Hematopoietic multipotent progenitor cell treated with erythropoietin and hydrocortisone succinate and interleukin-3 and kit ligand, for 4 days (in vitro differentiated cells): Measurements from ENCODE around the gene FGF12.
"Not testable (repeated sequence)": the region's sequence is repeated elsewhere in the genome, so short reads cannot be mapped to it uniquely, and the experiment has no call there.

Source experiments
- DNase-seq: peaks from one replicate; pipeline ENCODE4 v3.0.0-alpha.2; 2015

The FGF12 gene

DNA sequence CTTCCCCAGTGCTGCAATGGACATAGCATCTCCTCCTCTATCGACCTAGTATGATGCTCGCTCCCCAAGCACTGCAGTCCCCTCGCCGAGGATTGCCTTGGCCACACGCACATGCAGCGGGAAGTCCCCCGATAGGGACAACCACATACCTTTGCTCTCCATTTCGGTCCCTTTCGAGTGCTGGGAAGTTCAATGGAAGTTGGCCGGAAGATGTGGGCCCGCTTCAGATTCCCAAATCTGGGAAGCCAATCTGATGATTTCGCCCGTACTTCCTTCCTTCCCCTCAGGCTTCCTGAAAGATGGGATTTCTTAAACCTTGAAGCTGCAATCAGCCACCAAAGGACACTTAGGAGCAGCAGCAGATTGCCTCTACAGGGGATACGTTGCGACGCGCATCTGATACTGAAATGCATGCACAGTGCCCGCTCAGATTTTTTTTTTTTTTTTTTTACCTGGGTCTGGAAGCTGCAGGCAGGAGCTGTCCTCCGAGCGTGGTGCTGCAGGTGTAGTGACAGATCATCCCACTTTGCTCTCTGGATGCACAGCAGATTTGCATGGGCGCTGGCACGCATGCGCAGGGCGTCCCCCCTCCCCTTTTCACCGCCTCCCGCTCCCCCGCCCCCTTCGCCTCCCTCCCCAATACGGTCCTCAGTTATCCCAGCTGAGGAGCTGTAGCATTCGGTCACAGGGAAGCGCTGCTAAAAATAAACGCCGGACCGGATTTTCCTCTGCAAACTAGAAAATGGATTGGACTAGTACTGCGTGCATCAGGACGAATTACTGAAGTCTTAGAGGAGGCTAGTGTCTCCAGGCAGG, at the start of gene FGF12:
FGF12 (minus strand) TSS at position 510 of the 816 bp plus-strand sequence.
- peak; percentile 2 for DNase-seq

DNA sequence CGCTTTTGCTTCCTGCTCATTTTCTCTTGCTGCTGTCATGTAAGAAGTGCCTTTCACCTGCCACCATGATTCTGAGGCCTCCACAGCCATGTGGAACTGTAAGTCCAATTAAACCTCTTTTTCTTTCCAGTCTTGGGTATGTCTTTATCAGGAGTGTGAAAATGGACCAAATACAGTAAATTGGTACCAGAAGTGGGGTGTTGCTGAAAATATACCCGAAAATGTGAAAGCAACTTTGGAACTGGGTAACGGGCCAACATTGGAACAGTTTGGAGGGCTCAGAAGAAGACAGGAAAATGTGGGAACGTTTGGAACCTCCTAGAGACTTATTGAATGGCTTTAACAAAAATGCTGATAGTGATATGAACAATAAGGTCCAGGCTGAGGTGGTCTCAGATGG, 47.0 kb upstream of the FGF12 start:
- not testable (repeated sequence) for DNase-seq

DNA sequence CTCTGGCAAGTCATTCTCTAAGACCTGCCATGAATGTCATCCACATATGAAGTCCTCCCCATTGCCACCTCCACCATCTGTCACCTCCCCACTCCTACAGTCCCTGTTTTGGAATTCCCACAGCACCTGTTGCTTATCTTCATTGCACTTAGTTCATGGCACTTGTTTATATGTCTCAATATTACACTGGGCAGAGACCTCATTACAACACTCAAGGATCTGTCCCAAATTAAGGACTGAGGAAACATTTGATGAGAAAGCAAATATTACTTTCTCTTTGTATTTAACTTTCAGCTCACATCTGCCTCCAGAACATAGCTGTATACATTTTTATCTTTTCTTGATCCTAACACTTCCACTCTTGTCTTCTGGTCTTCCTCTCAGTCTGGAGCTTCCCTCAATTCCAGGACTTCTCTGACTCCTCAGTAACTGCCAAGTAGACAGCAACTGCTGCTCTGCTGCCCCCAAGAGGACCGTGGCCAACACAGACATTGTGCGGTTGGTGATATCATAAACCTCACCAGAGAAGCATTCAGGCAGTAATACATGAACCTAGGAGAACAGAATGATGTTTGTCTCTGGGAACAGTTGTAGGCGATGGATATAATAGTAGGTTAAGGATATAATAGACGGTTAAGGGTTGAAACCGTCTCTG, 45.0 kb upstream of the FGF12 start:
- peak; percentile 15 for DNase-seq

DNA sequence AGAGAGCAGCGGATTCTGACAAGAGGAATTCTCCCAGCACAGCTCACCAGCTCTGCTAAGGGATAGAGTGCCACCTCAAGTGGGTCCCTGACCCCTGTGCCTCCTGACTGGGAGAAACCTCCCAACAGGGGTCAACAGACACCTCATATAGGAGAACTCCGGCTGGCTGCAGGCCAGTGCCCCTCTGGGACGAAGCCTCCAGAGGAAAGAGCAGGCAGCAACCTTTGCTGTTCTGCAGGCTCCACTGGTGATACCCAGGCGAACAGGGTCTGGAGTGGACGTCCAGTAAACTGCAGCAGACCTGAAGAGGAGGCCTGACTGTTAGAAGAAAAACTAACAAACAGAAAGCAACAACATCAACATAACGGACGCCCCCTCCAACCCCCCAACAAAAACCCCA, 31.3 kb upstream of the FGF12 start:
- no peak for DNase-seq

DNA sequence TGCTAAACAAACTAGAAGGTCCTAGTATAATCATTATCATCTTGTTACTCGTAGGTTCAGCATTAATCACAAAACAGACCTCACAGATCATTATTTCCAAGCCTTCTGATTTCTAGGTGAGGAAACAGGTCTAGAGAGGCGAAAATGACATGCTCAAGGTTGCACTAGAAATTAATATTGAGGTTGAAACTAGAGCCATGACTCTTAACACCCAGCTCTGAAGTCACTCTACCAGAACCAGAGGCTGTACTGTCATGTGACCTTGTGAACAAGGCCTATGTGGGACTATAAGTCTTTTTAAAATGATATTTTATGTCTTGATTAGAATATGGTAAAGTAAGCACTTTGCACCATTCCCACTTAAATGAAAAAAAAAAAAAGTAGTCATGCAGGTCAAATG, 23.8 kb upstream of the FGF12 start:
- no peak for DNase-seq

DNA sequence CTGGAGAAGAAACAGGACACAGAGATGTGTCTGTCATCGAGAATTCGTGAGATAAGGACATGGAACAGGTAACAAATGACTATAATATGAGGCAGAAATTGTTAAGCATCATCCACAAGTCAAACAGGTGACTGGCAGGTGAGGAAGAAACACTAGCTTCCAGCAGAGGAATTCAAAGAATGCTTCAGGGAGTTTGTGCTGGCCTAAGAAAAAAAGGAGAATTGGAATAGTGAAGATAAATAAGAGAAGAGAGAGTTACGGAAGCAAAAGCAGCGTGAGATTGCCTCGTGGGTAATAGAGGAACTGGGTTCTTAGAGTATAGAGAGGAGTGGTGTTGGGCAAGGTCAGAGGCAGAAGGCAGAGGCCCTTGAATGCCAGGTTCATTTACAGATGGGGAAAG, 22.9 kb upstream of the FGF12 start:
- no peak for DNase-seq

DNA sequence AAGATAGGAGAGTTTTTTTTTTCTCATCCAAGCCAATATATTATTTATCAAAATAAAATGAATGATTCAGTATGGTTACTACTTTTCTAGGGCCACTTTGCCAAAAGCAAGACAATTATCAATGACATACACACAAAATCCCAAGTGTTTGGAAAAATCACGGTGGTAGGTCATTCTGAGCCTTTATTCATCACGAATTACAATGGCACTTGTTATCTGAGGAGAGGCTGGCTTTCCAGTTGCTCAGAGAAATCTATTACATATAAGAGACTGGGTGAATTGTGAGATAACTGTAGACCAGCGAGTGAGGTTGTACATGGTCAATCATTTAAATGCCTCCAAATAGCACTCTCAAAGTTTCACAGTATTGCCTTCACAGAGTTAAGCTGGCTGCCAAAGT, 20.4 kb upstream of the FGF12 start:
- no peak for DNase-seq

DNA sequence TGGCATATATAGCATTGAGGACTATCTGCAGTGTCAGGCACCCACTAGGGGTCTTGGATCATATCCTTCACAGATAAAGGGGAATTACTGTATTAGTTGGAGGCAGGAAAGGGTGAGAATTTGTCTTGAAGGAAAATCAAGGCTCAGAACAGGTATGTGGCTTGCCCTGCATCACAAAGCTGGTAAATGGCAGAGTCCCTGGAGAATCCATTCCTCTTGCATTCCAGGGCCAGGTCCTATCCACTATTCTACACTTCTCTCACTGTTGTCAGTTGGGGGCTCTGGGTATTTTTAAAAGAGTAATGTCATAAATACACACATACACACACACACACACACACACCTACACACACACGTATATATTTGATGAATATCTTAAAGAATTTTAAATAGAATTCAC, 19.8 kb upstream of the FGF12 start:
- no peak for DNase-seq

DNA sequence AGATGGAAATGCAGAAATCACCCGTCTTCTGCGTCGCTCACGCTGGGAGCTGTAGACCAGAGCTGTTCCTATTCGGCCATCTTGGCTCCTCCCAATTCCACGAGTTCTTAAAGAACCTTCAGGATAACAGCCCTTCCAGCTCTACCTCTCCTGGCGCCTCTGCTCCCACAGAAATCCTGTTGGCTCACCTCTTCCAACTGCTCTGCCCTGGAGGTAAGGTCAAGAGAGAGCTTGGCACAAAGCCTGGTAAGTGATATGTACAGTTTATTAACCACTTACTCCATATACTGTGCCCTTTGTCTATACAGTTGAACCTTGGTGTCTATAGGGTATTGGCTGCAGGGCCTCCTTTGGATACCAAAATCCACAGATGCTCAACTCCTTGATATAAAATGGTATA, 17.8 kb upstream of the FGF12 start:
- no peak for DNase-seq

DNA sequence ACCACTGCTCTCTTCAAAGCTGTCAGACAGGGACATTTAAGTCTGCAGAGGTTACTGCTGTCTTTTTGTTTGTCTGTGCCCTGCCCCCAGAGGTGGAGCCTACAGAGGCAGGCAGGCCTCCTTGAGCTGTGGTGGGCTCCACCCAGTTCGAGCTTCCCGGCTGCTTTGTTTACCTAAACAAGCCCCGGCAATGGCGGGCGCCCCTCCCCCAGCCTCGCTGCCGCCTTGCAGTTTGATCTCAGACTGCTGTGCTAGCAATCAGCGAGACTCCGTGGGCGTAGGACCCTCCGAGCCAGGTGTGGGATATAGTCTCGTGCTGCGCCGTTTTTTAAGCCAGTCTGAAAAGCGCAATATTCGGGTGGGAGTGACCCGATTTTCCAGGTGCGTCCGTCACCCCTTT, 17.3 kb upstream of the FGF12 start:
- DNase-seq = not testable (repeated sequence)

DNA sequence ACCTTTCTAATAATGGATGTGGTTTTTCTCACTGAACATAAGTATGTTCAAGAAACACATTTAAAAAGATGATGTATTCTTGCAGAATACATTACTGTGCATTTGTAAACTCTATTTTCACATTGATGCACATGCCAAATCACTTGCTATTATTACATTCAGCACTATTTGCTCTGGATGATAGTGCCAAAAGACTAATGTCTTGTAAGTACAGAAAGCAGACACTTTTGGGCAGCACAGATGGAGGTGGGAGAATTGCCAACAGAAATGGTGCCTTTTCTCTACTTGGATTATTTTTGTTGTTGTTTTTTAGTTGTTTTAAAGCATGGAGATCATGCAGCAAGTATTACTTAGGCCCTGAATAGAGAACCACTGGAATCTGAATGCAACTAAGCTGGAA, 10.2 kb upstream of the FGF12 start:
- DNase-seq = no peak

DNA sequence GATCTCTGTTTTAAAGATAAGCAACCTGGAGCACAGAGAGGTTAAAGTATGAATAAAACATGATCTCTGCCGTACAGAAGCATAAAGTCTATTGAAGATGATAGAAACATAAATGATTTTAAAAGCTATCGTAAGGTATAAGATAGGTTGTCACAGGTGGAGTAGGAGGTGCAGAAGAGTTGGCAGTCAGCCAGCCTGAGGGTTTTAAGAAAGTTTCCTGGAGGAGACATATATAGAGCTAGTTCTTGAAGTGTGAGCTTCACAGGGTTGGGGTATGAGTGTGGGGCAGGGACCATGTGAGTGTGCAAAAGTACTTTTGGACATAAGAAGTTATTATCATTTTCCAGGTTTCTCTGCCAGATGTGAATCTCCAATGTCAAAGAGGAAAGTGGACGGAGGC, 3.9 kb upstream of the FGF12 start:
- DNase-seq = no peak

DNA sequence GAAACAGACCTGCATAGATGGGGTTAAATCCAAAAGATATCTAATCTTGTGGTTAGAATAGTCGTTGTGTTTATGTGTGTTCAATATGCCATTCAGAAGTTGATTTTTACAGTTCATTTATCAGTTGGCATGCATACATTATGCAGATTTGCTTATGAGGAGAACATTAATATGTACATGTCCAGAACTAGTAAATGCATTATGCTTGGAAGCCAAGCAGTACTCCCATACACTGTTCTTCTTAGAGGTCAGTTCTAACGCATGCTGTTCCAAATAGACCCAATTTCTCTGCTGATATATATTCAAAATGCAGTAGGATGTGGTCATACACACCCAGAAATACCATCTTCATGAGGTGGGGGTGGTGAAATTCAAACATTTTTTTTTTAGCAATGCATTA, 956 bp downstream of the FGF12 start:
- no peak for DNase-seq

DNA sequence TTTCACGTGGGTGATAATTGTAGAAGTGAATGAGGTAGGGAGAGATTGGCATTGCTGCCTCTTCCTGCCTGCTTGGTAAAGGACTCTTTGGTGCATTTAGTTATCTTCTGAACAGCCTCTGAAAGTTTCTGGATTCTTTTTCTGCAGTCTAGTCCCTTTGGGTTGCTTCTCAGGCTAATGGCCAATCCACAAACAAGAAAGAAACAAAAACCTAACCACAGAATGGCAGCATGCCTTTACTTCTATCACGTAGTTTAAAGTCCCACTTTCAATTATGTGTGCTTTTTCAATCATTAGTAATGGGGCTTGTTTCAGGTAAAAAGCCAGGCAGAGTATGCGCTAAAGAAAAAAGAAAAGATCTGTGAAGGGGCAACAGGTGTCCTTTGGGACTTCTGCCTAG, 7.4 kb downstream of the FGF12 start:
- no peak for DNase-seq

DNA sequence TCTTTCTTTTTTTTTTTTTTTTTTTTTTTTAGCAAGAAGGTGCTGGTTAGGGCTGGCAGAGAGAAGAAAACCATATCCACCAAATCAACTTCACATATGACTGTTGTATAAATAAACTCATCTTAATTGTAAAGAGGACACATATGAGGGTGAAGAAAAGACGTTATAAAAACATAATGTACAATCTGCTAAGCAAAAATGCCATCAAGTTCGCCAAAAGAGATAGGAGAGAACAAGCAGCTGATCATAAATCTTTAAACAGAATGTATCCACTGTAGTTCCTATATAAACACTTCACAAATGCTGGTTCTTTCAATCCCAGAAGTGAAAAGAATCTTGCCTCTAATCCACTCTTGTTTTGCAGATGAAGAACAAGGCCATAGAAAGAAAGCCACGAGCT, 9.2 kb downstream of the FGF12 start:
- no peak for DNase-seq

DNA sequence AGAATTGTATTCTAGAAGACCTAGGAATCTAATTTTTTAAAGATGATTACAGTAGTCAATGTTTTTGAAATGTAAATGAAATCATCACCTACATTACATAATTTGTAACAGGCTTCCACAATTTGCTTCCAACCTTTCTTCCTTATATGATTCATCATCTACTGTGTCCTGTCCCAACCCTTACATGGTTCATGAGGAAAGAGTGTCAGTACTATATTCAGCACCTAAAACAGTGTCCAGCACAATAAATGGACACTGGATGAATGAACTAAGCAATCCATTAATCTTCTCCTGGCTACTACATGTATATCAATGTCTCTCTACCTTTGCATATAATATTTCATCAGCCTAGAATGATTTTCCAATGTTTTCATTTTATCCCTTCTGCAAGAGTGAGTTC, 12.2 kb downstream of the FGF12 start:
- DNase-seq = no peak

DNA sequence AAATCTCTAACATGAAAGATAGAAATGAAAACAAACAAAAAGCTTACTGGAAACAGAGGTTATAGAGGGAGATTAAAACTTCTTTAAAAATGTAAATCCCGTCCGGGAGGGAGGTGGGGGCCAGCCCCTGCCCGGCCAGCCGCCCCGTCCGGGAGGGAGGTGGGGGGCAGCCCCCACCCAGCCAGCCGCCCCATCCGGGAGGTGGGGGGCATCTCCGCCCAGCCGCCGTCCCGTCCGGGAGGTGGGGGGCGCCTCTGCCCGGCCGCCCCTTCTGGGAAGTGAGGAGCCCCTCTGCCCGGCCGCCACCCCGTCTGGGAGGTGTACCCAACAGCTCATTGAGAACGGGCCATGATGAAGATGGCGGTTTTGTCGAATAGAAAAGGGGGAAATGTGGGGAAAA, 16.2 kb downstream of the FGF12 start:
- DNase-seq = not testable (repeated sequence)

DNA sequence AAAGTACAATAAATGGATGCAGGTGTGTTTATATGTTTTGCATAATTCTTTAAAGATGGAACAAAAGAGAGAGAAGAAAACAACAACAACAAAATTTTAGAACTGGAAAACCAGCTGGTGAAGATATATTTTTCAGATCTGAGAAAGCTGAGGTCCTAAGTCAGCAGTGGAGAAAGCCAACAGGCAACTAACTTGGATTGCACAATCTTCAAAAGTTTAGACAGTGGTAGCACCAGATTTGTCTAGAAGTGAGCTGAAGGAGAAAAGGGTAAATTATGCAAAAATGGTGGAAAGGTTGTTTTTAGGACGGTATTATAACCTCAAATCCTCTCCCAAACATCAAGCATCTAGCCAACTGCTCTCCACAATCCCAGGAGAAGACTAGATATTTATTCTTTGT, 17.0 kb downstream of the FGF12 start:
- no peak for DNase-seq

DNA sequence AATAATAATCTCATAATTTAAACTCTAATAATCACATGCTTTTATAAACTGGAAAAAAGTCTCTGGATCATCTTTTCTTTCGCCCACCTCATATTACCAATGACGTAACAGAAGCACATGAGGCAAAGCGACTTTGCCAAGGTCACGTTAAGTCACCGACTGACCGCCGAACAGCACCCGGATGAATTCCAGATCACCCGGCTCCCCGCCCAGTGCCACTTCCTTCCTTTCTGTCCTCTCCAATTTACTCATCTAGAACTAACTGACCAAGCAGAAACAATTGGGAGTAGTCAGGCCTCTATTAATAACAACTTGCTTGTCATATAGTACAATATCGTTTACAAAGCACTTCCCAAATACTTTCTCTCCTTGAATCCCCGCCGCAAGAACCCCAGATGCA, 21.1 kb downstream of the FGF12 start:
- no peak for DNase-seq

DNA sequence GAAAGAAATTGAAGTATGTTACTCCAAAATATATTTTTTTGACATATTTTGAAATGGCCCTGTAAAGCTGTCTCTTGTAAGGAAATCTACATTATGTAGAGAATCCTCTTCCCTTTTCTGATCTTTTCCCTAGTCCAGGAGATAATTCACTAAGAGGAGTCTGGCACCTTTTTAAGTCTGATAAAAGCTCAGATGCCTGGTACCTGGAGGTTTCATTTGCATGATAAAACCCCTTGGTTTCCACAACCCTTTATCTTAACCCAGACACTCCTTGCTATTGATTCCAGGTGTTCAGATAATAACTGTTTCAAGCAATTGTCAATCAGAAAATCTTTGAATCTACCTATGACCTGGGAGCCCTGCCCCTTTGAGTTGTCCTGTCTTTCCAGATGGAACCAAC, 26.5 kb downstream of the FGF12 start:
- no peak for DNase-seq

DNA sequence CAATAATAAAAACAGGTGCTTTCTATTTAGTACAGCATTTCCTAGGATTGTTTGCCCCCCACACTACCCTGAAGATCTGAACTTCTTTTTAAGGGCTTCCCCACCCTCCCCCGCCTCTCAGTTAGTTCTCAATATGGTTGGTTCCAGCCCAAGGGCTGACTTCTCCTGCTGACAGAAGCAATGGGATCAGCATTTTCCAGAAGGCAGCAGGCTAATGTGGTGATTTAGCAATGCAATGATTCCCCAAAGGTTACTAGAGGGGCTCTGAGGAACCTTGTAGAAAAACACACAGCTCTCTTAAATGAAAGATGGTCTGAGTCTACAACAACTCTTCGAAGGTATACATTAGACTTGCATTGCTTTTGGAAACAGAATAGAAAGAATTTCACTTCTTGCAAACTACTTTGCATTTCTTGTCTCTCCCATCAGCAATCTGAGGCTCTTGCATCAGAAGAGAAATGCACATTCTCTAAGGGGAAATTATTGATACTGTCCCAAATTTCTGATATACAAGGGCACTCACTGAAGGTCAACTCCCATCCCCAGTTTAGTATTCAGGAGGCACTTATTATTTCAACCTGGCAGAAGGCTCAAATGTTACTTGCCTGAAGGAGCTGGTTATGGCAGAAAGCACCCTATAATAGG, 30.3 kb downstream of the FGF12 start:
- DNase-seq = no peak

DNA sequence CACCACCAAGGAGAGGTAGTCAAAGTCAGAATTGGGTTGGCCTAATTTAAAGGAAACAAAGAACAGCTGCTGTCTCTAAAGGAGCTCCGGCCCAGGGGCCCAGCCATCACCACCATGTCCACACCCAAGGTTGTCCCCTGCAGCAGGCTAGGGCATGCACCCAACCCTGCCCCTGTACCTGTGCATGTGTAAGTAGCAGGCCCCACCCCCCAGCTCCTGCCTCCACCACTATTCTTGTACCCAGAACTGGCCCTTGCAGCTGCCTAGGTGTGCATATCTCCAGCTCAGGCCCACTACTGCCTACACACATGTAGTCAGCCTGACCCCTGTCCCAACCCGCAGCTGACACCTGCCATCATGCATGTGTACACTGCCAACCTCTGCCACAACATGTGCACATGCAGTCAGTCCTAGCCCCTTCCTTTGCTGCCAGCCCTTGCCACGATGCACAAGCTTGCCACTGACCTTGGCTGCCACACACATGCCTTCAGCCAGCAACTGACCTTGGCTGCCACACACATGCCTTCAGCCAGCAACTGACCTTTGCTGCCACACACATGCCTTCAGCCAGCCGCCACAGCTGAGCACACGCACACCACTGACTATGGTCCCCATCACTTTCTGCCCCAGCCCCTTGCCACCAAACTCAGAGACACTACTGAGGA, 39.7 kb downstream of the FGF12 start:
- no peak for DNase-seq

DNA sequence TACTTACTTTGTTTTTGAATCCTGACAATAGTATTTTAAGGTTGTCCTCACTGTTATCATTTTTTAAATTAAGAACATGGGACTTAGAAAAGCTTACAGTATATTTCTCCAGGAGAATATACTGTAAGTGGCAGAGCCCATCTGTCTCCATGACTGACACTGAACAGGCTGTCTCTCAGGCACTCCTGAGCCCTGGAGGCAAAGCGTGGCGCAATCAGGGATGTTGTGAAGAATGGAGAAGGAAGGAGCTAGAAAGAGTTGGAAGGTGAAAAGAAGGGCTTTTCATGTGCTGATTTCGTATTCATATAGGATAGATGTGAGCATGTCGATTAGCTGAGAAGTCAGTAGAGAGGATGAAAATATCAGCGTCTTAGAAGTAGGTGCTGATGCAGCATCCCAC, 41.5 kb downstream of the FGF12 start:
- DNase-seq = no peak

DNA sequence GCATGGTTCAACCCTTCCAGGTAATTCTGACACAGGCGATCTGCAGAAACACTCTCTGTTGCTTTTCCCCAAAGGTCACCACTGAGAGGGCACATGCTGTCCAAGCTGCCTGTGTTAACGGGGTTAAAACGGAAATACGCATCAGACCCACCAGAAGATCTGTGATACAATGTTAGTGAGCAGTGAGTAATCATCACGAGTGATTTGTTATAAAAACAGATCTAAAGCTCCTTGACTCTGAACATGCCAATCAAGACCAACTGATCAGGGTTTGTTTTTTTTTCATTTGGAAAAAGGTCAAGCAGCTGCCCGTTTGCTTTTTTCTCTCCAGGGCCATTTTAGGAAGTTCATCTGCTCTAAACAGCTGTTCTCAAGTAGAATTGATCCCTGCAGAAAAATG, 43.2 kb downstream of the FGF12 start:
- no peak for DNase-seq
